HTERT RPE-1 (cell line): ENCODE measurements around the gene TMEM51.

Source experiments
- in situ Hi-C: fragments of 300-500 bp; cut with MboI; formaldehyde crosslinking; loops from 4 replicates; pipeline ENCODE4 v1.14.3; 2020; ENCODE audit warnings: low sequenced_read_pairs

The TMEM51 gene

GRCh38 chr1:15212954-15213291 lies 59.4 kb downstream of the TMEM51 start:
- in situ Hi-C loops: no loop called here

DNA sequence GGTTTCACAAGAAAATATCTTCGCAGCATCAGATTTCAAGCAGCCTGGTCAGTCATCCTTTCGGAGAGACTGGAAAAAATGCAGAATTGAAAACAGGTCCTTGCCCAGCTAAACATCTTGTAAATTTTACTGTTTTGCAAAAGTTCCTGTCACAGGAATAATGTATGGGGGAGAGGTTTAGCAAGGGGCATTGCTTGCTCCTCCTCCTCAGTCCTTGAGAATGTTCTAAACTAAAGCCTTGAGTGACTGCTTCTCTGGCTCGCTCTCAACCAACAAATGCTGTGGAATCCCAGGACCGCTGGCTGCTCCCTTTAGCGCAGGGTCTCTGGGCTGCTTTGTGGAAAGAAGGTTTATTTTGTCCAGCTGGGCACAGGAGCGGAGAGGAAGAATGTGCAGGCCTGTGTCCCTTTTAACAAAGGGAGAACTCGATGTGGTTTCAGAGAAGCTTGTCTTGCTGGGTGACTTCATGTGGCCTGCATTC lies 59.8 kb downstream of the TMEM51 start:
- in situ Hi-C loops: no loop called here

GRCh38 chr1:15214527-15214926 lies 61.0 kb downstream of the TMEM51 start:
- in situ Hi-C loops: no loop called here

- in situ Hi-C loops: no loop called here
These were observed 61.6 kb downstream of the TMEM51 start for GRCh38 chr1:15215116-15215515.

DNA sequence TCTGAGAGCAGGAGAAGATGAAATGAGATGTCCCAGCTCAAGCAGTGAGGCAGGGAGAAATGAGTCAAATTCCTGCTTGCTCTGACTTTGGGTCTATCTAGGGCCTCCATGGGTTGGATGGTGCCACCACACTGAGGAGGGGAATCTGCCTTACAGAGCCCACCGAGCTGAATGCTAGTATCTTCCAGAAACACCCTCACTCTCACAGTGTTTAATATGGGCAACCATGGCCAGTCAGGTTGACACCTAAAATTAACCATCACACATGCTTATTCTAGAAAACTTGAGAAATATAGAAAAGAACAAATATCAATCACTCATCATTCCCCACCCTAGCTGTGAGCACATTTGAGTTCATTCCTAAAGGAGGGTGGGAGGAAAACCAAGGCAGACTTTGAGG lies 64.1 kb downstream of the TMEM51 start:
- in situ Hi-C loops: no loop called here

- in situ Hi-C loops: no loop called here
These were observed 65.0 kb downstream of the TMEM51 start for GRCh38 chr1:15218287-15219279.

DNA sequence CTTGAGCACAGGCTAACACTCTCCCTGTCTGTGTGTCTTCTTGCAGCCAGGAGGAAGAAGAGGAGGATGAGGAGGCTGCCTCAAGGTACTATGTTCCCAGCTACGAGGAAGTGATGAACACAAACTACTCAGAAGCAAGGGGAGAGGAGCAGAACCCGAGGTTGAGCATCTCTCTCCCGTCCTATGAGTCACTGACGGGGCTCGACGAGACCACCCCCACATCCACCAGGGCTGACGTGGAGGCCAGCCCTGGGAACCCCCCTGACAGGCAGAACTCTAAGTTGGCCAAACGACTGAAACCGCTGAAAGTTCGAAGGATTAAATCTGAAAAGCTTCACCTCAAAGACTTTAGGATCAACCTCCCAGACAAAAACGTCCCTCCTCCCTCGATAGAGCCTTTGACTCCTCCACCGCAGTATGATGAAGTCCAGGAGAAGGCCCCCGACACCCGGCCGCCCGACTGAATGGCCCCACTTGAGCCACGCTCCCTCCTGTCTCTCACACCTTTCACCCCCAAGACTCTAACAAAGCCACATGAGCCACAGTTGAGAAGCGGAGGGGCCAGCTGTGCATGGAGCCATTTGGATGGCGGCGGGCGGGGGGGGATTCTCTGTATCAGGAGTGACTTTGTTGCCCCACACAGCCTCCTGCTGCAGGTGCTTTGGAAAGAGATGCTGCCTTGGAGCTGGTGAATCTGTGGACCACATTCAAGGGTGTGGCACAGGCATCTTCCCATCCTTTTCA lies 65.9 kb downstream of the TMEM51 start:
- in situ Hi-C loops: no loop called here

DNA sequence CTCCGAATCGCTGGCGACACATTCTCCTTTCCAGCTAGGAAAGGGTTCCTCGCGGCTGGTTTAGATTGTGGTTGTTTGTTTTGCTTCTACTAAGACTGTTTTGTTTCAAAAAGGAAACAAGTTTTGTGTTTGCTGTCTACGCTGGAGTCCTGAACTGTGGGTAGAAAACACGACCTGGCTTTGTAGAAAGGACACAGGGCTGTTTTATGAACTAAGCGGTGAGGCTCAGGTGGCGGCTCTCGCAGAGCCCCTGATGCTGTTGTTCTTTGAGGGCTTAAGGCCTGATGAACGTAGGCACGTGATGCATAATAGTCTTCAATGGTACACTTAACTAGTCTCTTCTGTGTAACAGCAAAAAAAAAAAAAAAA lies 66.5 kb downstream of the TMEM51 start:
- in situ Hi-C loops: no loop called here

- in situ Hi-C loops: no loop called here
These were observed 67.4 kb downstream of the TMEM51 start for GRCh38 chr1:15220825-15221431.

DNA sequence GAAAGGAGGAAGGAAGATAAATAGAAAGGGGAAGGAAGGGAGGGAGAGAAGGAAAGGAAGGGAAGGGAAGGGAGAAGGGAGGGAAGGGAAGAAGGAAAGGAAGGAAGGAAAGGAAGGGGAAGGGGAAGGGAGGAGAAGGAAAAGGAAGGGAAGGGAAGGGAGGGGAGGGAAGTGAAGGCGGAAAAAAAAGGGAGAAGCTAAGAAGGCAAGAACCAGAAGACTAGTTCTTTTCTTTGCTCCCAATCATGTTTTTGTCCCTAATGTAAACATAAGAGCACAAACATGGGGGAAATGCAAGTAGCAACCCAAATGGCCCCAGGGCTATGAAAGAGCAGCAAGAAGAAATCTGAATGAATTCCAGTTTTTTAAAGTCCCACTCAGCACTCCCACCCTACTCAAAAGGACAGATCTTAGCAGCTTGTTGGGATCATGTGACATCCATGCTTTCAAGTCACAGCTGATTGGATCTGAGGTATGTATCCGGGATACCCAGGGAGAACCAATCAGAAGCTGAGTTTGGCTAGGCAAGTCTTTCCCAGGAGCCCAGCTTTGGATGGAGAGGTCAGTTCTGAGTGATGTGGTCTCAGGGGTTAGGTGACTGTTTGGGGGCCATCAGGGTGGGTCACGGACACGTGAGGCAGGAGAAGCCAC lies 69.2 kb downstream of the TMEM51 start:
- in situ Hi-C loops: no loop called here

GRCh38 chr1:15224259-15224869 lies 70.8 kb downstream of the TMEM51 start:
- in situ Hi-C loops: no loop called here

DNA sequence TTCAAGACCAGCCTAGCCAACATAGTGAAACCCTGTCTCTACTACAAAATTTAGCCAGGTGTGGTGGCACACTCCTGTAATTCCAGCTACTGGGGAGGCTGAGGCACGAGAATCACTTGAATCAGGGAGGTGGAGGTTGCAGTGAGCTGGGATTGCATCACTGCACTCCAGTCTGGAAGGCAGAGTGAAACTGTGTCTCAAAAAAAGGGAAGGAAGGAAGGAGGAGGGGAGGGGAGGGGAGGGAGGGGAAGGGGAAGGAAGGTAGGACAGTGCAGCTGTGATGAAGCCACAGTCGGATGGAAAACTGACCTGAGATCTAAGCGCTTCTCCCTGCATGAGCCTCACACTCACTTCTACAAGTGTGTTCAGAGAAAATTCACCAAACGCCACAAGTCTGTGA lies 71.4 kb downstream of the TMEM51 start:
- in situ Hi-C loops: no loop called here

DNA sequence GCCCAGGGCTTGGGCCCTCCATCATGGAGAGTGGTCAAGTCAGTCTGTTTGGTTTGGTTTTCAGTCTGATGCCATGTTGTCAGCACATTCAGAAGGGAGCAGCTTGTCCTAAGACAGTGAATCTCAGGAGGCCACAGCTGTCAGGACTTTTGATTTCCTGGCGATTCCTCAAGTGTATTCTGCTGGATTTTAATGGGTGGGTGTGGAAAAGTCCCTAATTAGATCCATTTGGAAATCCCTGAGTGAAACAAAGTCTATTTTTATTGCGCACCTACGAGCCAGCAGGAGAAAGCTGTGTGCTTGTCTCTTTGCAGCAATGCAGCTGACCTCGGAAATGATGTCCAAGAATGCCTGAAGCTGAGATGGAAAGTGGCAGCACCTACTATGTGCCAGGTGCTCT lies 71.9 kb downstream of the TMEM51 start:
- in situ Hi-C loops: no loop called here

- in situ Hi-C loops: no loop called here
These were observed 73.1 kb downstream of the TMEM51 start for GRCh38 chr1:15226388-15227255.

- in situ Hi-C loops: no loop called here
These were observed 76.2 kb downstream of the TMEM51 start for GRCh38 chr1:15229707-15230131.

- in situ Hi-C loops: no loop called here
These were observed 78.2 kb downstream of the TMEM51 start for GRCh38 chr1:15231714-15232201.

DNA sequence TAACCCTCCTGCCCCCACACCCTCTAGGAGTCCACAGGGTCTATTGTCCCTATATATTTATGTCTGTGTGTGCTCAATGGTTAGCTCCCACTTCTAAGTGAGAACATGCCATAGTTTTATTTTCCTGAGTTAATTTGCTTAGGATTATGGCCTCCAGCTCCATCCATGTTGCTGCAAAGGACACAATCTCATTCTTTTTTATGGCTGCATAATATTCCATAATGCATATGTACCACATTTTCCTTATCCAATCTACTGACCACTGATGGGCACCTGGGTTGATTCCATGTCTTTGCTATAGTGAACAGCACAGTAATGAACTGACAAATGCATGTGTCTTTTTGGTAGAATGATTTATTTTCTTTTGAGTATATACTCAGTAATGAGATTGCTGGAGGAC lies 80.1 kb downstream of the TMEM51 start:
- in situ Hi-C loops: no loop called here

DNA sequence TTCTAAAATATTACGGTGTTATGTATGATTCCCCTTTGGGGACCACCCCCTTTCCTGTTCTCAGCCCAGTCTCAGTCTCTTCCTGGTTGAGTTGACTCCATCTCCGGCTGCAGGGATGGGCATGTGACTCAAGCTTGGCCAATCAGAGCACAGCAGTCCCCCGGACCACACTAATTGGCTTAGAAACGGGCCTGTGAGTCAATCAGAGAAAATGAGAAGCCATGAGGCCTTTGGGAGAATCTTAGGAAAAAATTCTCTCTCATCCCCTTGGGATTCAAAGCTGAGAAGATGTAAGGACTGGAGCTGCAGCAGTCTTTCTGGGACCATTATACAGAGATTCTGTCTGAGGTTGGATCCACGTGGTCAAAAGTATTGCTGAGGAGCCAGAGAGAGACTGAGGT lies 82.8 kb downstream of the TMEM51 start:
- in situ Hi-C loops: no loop called here

DNA sequence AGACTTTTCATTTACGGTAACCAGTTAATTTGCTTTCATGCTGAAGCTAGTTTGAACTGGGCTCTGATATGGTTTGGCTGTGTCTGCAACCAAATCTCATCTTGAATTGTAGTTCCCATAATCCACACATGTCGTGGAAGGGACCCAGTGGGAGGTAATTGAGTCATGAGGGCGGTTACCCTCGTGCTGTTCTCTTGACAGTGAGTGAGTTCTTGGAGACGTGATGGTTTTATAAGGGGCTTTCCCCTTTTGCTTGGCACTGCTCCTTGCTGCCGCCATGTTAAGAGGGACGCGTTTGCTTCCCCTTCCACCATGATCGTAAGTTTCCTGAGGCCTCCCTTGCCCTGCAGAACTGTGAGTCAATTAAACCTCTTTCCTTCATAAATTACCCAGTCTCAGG lies 83.2 kb downstream of the TMEM51 start:
- in situ Hi-C loops: no loop called here

DNA sequence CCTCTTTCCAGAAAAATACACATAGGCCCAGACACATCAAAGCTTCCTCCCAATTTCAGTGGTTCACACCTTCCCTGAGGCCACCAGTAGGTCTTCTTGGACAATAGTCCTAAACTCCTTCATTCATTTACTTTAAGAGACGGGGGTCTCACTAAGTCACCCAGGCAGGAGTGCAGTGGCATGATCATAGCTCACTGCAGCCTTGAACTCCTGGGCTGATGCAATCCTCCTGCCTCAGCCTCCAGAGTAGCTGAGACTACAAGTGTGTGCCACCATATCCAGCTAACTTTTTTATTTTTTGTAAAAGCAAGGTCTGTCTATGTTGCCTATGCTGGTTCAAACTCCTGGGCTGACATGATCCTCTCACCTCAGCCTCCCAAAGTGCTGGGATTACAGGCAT lies 85.2 kb downstream of the TMEM51 start:
- in situ Hi-C loops: no loop called here
